ENCODE measurements around the gene SUSD6.

DNA sequence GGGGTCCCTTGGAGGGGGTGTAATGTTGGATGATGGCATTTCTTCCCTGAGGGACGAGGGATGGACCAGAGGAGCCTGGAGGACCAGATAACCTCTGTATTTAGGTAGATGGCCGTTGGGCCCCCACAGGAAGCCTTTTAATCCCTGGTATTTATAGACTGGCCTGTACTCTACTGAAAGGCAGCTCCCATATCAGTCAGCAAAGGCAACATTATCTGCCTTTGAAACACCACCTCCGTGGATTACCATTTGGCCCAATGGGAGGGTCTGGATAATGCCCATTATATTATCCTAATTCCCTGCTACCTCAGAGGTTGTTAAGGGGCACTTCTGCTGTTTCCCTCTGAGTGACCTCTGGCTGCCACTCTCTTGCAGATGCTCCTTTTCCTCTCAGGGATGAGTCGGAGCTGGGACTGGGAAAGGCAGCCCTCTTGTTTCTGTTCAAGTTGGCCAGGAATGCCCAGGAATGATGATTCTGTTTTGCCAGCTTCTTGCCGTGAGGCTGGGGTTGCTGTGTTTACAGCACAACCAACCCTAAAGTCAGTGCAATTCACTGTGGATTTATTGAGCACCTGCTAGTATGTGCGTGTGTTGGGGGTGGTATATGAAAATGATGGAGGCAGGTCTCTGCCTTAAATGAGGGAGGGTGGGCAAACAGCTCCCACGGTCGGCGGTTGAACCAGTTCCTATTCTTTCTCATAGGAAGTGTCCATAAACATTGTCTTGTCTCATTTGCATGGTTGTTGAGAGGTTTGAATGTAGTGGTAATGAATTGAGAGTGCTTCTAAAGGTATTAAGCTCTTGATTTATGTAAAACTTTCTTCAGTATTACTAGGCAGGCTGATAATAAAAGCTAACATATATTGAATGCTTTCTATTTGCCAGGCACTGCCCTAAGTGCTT, 18.1 kb downstream of the SUSD6 start:
- TF ChIP-seq GABPA (IDR thresholded peaks at IDR 0.05 in 1 of 2, conservative IDR thresholded peaks at IDR 0.05 in 1 of 2) (no peak), RAD21 (IDR thresholded peaks at IDR 0.05) (no peak), JUND (IDR thresholded peaks at IDR 0.05) (no peak), EGR1 (IDR thresholded peaks at IDR 0.05; ENCODE audit: low read depth in 2 of 2) (no peak), YY1 (IDR thresholded peaks at IDR 0.05) (no peak), TAF1 (conservative IDR thresholded peaks at IDR 0.05) (no peak), RXRA (IDR thresholded peaks at IDR 0.05) (no peak), HNF4A (conservative IDR thresholded peaks at IDR 0.05) (no peak), HNF4G (IDR thresholded peaks at IDR 0.05) (no peak)
- TF ChIP-seq, protein P1, sequence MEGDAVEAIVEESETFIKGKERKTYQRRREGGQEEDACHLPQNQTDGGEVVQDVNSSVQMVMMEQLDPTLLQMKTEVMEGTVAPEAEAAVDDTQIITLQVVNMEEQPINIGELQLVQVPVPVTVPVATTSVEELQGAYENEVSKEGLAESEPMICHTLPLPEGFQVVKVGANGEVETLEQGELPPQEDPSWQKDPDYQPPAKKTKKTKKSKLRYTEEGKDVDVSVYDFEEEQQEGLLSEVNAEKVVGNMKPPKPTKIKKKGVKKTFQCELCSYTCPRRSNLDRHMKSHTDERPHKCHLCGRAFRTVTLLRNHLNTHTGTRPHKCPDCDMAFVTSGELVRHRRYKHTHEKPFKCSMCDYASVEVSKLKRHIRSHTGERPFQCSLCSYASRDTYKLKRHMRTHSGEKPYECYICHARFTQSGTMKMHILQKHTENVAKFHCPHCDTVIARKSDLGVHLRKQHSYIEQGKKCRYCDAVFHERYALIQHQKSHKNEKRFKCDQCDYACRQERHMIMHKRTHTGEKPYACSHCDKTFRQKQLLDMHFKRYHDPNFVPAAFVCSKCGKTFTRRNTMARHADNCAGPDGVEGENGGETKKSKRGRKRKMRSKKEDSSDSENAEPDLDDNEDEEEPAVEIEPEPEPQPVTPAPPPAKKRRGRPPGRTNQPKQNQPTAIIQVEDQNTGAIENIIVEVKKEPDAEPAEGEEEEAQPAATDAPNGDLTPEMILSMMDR (IDR thresholded peaks at IDR 0.05; ENCODE audit: low read depth, low read length, missing input control): no peak
- TF ChIP-seq, protein P2, sequence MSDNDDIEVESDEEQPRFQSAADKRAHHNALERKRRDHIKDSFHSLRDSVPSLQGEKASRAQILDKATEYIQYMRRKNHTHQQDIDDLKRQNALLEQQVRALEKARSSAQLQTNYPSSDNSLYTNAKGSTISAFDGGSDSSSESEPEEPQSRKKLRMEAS (IDR thresholded peaks at IDR 0.05): no peak
- TF ChIP-seq, protein P3, sequence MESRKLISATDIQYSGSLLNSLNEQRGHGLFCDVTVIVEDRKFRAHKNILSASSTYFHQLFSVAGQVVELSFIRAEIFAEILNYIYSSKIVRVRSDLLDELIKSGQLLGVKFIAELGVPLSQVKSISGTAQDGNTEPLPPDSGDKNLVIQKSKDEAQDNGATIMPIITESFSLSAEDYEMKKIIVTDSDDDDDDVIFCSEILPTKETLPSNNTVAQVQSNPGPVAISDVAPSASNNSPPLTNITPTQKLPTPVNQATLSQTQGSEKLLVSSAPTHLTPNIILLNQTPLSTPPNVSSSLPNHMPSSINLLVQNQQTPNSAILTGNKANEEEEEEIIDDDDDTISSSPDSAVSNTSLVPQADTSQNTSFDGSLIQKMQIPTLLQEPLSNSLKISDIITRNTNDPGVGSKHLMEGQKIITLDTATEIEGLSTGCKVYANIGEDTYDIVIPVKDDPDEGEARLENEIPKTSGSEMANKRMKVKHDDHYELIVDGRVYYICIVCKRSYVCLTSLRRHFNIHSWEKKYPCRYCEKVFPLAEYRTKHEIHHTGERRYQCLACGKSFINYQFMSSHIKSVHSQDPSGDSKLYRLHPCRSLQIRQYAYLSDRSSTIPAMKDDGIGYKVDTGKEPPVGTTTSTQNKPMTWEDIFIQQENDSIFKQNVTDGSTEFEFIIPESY (IDR thresholded peaks at IDR 0.05): no peak
- TF ChIP-seq, protein P4, sequence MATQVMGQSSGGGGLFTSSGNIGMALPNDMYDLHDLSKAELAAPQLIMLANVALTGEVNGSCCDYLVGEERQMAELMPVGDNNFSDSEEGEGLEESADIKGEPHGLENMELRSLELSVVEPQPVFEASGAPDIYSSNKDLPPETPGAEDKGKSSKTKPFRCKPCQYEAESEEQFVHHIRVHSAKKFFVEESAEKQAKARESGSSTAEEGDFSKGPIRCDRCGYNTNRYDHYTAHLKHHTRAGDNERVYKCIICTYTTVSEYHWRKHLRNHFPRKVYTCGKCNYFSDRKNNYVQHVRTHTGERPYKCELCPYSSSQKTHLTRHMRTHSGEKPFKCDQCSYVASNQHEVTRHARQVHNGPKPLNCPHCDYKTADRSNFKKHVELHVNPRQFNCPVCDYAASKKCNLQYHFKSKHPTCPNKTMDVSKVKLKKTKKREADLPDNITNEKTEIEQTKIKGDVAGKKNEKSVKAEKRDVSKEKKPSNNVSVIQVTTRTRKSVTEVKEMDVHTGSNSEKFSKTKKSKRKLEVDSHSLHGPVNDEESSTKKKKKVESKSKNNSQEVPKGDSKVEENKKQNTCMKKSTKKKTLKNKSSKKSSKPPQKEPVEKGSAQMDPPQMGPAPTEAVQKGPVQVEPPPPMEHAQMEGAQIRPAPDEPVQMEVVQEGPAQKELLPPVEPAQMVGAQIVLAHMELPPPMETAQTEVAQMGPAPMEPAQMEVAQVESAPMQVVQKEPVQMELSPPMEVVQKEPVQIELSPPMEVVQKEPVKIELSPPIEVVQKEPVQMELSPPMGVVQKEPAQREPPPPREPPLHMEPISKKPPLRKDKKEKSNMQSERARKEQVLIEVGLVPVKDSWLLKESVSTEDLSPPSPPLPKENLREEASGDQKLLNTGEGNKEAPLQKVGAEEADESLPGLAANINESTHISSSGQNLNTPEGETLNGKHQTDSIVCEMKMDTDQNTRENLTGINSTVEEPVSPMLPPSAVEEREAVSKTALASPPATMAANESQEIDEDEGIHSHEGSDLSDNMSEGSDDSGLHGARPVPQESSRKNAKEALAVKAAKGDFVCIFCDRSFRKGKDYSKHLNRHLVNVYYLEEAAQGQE (IDR thresholded peaks at IDR 0.05): no peak
- TF ChIP-seq, protein P5, sequence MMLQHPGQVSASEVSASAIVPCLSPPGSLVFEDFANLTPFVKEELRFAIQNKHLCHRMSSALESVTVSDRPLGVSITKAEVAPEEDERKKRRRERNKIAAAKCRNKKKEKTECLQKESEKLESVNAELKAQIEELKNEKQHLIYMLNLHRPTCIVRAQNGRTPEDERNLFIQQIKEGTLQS (IDR thresholded peaks at IDR 0.05): no peak

All from liver (tissue), 3 donors.